Measurements from ENCODE around the gene CELF4.

Gene CELF4

GRCh38 chr18:37543321-37543720 is 22.3 kb downstream of the CELF4 start:
- Histone ChIP-seq H3K27me3 (ENCODE audit: insufficient read depth, poor library complexity, severe bottlenecking) (peaks cover 28% of the 10 kb centered on the region), H3K4me3 (replicated peaks; ENCODE audit: insufficient read depth, low read length) (no peak overlapping the region), H3K27ac (replicated peaks) (no peak overlapping the region)
- TF ChIP-seq GABPA (IDR thresholded peaks at IDR 0.05; ENCODE audit: low read depth) (no peak), POLR2AphosphoS5 (IDR thresholded peaks at IDR 0.05; ENCODE audit: low read depth) (no peak), REST (IDR thresholded peaks at IDR 0.05; ENCODE audit: insufficient replicate concordance, low read depth) (no peak), SPI1 (IDR thresholded peaks at IDR 0.05; ENCODE audit: borderline replicate concordance, low read depth) (no peak)
- TF ChIP-seq, protein P1, sequence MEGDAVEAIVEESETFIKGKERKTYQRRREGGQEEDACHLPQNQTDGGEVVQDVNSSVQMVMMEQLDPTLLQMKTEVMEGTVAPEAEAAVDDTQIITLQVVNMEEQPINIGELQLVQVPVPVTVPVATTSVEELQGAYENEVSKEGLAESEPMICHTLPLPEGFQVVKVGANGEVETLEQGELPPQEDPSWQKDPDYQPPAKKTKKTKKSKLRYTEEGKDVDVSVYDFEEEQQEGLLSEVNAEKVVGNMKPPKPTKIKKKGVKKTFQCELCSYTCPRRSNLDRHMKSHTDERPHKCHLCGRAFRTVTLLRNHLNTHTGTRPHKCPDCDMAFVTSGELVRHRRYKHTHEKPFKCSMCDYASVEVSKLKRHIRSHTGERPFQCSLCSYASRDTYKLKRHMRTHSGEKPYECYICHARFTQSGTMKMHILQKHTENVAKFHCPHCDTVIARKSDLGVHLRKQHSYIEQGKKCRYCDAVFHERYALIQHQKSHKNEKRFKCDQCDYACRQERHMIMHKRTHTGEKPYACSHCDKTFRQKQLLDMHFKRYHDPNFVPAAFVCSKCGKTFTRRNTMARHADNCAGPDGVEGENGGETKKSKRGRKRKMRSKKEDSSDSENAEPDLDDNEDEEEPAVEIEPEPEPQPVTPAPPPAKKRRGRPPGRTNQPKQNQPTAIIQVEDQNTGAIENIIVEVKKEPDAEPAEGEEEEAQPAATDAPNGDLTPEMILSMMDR (IDR thresholded peaks at IDR 0.05; ENCODE audit: insufficient read depth, low read length) = no peak
- DNase-seq (ENCODE audit: low read depth in 1 of 2, low spot score in 1 of 2) = no peak

DNA sequence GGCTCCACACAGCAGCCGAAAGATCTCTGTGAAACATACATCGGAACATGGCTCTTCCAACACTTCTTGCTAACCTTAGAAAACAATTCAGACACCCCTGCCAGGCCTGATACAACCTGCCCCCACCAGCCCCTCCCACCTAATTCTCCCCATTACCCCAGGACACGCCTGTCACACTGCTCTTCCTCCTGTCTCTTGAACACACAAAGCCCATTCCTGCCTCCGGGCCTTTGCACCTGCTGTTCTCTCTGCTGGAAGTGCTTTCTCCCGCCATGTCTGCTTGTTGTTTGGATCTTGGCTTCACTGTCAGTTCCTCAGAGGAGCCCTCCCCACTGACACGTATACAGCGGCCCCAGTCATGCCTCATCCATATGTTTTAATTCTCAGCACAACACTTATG is 24.1 kb downstream of the CELF4 start:
- H3K27ac ChIP-seq (replicated peaks) = no peak overlapping the region
- H3K4me3 ChIP-seq (replicated peaks; ENCODE audit: insufficient read depth, low read length) = no peak overlapping the region
- no peak for DNase-seq (ENCODE audit: low read depth in 1 of 2, low spot score in 1 of 2)
- peaks cover 37% of the 10 kb centered on the region for H3K27me3 ChIP-seq (ENCODE audit: insufficient read depth, poor library complexity, severe bottlenecking)
- TF ChIP-seq POLR2AphosphoS5 (IDR thresholded peaks at IDR 0.05; ENCODE audit: low read depth) = no peak
- TF ChIP-seq, protein P1 (IDR thresholded peaks at IDR 0.05; ENCODE audit: insufficient read depth, low read length) = no peak
- no peak for TF ChIP-seq SPI1 (IDR thresholded peaks at IDR 0.05; ENCODE audit: borderline replicate concordance, low read depth)
- no peak for TF ChIP-seq REST (IDR thresholded peaks at IDR 0.05; ENCODE audit: insufficient replicate concordance, low read depth)
- no peak for TF ChIP-seq GABPA (IDR thresholded peaks at IDR 0.05; ENCODE audit: low read depth)

DNA sequence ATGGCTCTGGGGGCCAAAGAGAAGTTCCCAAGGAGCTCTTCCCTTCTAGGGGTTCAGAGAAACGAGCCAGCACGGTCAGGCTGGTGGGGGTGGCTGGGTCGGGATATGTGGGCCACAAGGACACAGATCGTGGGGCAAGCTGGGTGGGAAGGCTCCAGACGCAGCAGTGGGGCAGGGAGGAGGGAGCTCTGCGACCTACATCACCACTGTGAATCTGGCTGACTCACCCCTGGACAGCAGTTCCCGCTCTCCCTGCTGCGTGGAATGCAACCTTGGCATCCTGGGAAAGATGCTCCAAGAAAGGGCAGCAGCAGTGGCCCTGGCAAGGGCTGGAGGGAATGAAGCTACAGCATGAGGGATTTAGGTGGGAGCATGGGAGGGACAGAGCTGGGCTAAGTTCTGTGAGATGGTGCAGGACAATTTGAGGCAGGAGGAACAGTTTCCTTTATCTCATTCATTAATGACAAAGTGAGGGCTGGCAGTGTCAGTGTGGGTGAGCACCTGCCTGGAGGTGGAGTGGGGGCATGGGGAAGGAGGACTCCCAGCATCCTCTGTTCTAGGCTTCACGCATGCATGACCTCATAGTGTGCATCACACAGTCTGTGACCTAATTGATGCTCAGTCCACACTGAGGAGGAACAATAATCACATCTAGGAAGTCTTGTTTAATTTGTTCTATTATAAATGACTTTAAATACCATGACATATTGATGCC is 25.0 kb downstream of the CELF4 start:
- Histone ChIP-seq H3K4me3 (replicated peaks; ENCODE audit: insufficient read depth, low read length) (no peak overlapping the region), H3K27ac (replicated peaks) (no peak overlapping the region), H3K27me3 (ENCODE audit: insufficient read depth, poor library complexity, severe bottlenecking) (peaks cover 44% of the 10 kb centered on the region)
- DNase-seq (ENCODE audit: low read depth in 1 of 2, low spot score in 1 of 2) = no peak
- TF ChIP-seq, protein P1 (IDR thresholded peaks at IDR 0.05; ENCODE audit: insufficient read depth, low read length) = no peak
- TF ChIP-seq SPI1 (IDR thresholded peaks at IDR 0.05; ENCODE audit: borderline replicate concordance, low read depth) = no peak
- TF ChIP-seq POLR2AphosphoS5 (IDR thresholded peaks at IDR 0.05; ENCODE audit: low read depth) = no peak
- TF ChIP-seq GABPA (IDR thresholded peaks at IDR 0.05; ENCODE audit: low read depth) = no peak
- TF ChIP-seq REST (IDR thresholded peaks at IDR 0.05; ENCODE audit: insufficient replicate concordance, low read depth) = no peak
